SJSA1 (cell line): ENCODE data around the gene MAJIN. TPM values are rescaled to one million over a fixed set of nuclear protein-coding genes. Genes with fewer than 3 reads are reported as not detected.

Source experiments
- DNase-seq, 2 experiments: peaks; one replicate each; pipeline ENCODE4 v3.0.0-alpha.2; 2015 to 2020; ENCODE audit warnings: low spot score in 2 of 2, low read depth in 1 of 2
- H3K27ac ChIP-seq: fragments of 250-450 bp; sonication (Bioruptor Pico); 2 replicates; pipeline ENCODE4 v1.5.1; 2020; ENCODE audit warnings: mild to moderate bottlenecking, moderate library complexity
- H3K27me3 ChIP-seq: fragments of 250-450 bp; sonication (Bioruptor Pico); replicated peaks from 2 replicates; pipeline ENCODE4 v1.5.1; 2020; ENCODE audit warnings: mild to moderate bottlenecking, moderate library complexity
- H3K36me3 ChIP-seq: fragments of 250-450 bp; sonication (Bioruptor Pico); 2 replicates; pipeline ENCODE4 v1.5.1; 2020; ENCODE audit warnings: mild to moderate bottlenecking
- H3K4me1 ChIP-seq: fragments of 250-450 bp; sonication (Bioruptor Pico); replicated peaks from 2 replicates; pipeline ENCODE4 v1.6.1; 2021; ENCODE audit warnings: mild to moderate bottlenecking
- H3K4me3 ChIP-seq: fragments of 250-450 bp; sonication (Bioruptor Pico); 2 replicates; pipeline ENCODE4 v1.5.1; 2020; ENCODE audit warnings: mild to moderate bottlenecking
- H3K9me3 ChIP-seq: fragments of 250-450 bp; sonication (Bioruptor Pico); replicated peaks from 2 replicates; pipeline ENCODE4 v1.5.1; 2020; ENCODE audit warnings: mild to moderate bottlenecking
- total RNA-seq: library from RNA; depleted of rRNA; stranded (reverse); fragments of >200 nt; shearing (Covaris generic); gene quantifications from 2 replicates; pipeline ENCODE4 v1.2.3, GENCODE V29; 2014; rRNA removed

The MAJIN gene
- total RNA-seq, 1 experiment from 2014 or later = not detected

GRCh38 chr11:64893194-64894069, 78.5 kb downstream of the MAJIN start:
- DNase-seq = no peak
- peaks cover 31% of the 10 kb centered on the region for H3K36me3 ChIP-seq
- no peak overlapping the region for H3K4me3 ChIP-seq
- H3K9me3 ChIP-seq = no peaks in the 10 kb centered on the region
- no peak overlapping the region for H3K27ac ChIP-seq
- H3K4me1 ChIP-seq = no peaks in the 10 kb centered on the region
- H3K27me3 ChIP-seq = no peaks in the 10 kb centered on the region

GRCh38 chr11:64892838-64893193, 79.1 kb downstream of the MAJIN start:
- H3K27me3 ChIP-seq = no peaks in the 10 kb centered on the region
- H3K36me3 ChIP-seq = peaks cover 25% of the 10 kb centered on the region
- H3K9me3 ChIP-seq = no peaks in the 10 kb centered on the region
- H3K27ac ChIP-seq = no peak overlapping the region
- H3K4me1 ChIP-seq = peaks cover 5% of the 10 kb centered on the region
- DNase-seq = no peak
- no peak overlapping the region for H3K4me3 ChIP-seq

- Histone ChIP-seq H3K4me3 (no peak overlapping the region), H3K27me3 (no peaks in the 10 kb centered on the region), H3K36me3 (peaks cover 21% of the 10 kb centered on the region), H3K9me3 (no peaks in the 10 kb centered on the region), H3K27ac (no peak overlapping the region), H3K4me1 (peaks cover 8% of the 10 kb centered on the region)
- no peak for DNase-seq
Observed at GRCh38 chr11:64892411-64892831, 79.5 kb downstream of the MAJIN start.

- DNase-seq = no peak
- Histone ChIP-seq H3K36me3 (peaks cover 16% of the 10 kb centered on the region), H3K4me3 (no peak overlapping the region), H3K27ac (no peak overlapping the region), H3K4me1 (peaks cover 8% of the 10 kb centered on the region), H3K9me3 (no peaks in the 10 kb centered on the region), H3K27me3 (no peaks in the 10 kb centered on the region)
Observed at GRCh38 chr11:64891880-64892279, 80.0 kb downstream of the MAJIN start.

- peaks cover 8% of the 10 kb centered on the region for H3K4me1 ChIP-seq
- no peak overlapping the region for H3K4me3 ChIP-seq
- H3K36me3 ChIP-seq = peaks cover 11% of the 10 kb centered on the region
- no peaks in the 10 kb centered on the region for H3K9me3 ChIP-seq
- H3K27ac ChIP-seq = no peak overlapping the region
- H3K27me3 ChIP-seq = no peaks in the 10 kb centered on the region
- no peak for DNase-seq
Observed at GRCh38 chr11:64891215-64891848, 80.6 kb downstream of the MAJIN start.

- no peaks in the 10 kb centered on the region for H3K9me3 ChIP-seq
- peaks cover 7% of the 10 kb centered on the region for H3K36me3 ChIP-seq
- DNase-seq = no peak
- no peak overlapping the region for H3K27ac ChIP-seq
- H3K27me3 ChIP-seq = no peaks in the 10 kb centered on the region
- no peak overlapping the region for H3K4me3 ChIP-seq
- H3K4me1 ChIP-seq = peaks cover 14% of the 10 kb centered on the region
Observed at GRCh38 chr11:64890522-64890939, 81.4 kb downstream of the MAJIN start.

GRCh38 chr11:64888729-64889511, 83.0 kb downstream of the MAJIN start:
- H3K27ac ChIP-seq = no peak overlapping the region
- no peak overlapping the region for H3K4me3 ChIP-seq
- no peaks in the 10 kb centered on the region for H3K9me3 ChIP-seq
- DNase-seq = no peak
- no peaks in the 10 kb centered on the region for H3K27me3 ChIP-seq
- H3K4me1 ChIP-seq = peaks cover 17% of the 10 kb centered on the region
- no peaks in the 10 kb centered on the region for H3K36me3 ChIP-seq

- Histone ChIP-seq H3K4me3 (no peak overlapping the region), H3K36me3 (no peaks in the 10 kb centered on the region), H3K9me3 (no peaks in the 10 kb centered on the region), H3K27ac (no peak overlapping the region), H3K27me3 (no peaks in the 10 kb centered on the region), H3K4me1 (peaks cover 17% of the 10 kb centered on the region)
- DNase-seq = no peak
Observed at GRCh38 chr11:64888406-64888728, 83.5 kb downstream of the MAJIN start.

Other genes with a start within 250 kb of the MAJIN start
- not detected in 2 replicates for gene NRXN2, start 248.9 kb downstream of the MAJIN start, total RNA-seq
- gene RASGRP2, start 228.0 kb downstream of the MAJIN start, total RNA-seq = 0.08 and 3.1 TPM in 2 replicates
- gene PYGM, start 212.1 kb downstream of the MAJIN start, total RNA-seq = 0.45 TPM in 1 of 2 replicates, not detected in the other
- 154 and 170 TPM in 2 replicates for gene SF1, start 193.6 kb downstream of the MAJIN start, total RNA-seq
- gene MAP4K2, start 168.9 kb downstream of the MAJIN start, total RNA-seq = 19.2 and 22.9 TPM in 2 replicates
- gene MEN1, start 161.6 kb downstream of the MAJIN start, total RNA-seq = 13.8 and 22.0 TPM in 2 replicates
- 0.03 TPM in 1 of 2 replicates, not detected in the other for gene CDC42BPG, start 127.5 kb downstream of the MAJIN start, total RNA-seq
- 75.2 and 85.7 TPM in 2 replicates for gene EHD1, start 93.5 kb downstream of the MAJIN start, total RNA-seq
- 22.5 and 23.2 TPM in 2 replicates for gene ATG2A, start 54.9 kb downstream of the MAJIN start, total RNA-seq
- gene PPP2R5B, start 47.4 kb downstream of the MAJIN start, total RNA-seq = 20.6 and 30.6 TPM in 2 replicates
- not detected in 2 replicates for gene GPHA2, start 36.2 kb downstream of the MAJIN start, total RNA-seq
- not detected in 2 replicates for gene BATF2, start 24.9 kb upstream of the MAJIN start, total RNA-seq
- gene ARL2, start 42.1 kb upstream of the MAJIN start, total RNA-seq = 155 and 222 TPM in 2 replicates
- gene SNX15, start 55.3 kb upstream of the MAJIN start, total RNA-seq = 35.3 and 36.9 TPM in 2 replicates
- gene SAC3D1, start 69.1 kb upstream of the MAJIN start, total RNA-seq = 35.8 and 69.9 TPM in 2 replicates
- not detected in 2 replicates for gene NAALADL1, start 86.4 kb upstream of the MAJIN start, total RNA-seq
- gene CDCA5, start 111.9 kb upstream of the MAJIN start, total RNA-seq = 90.2 and 124 TPM in 2 replicates
- gene ZFPL1, start 112.1 kb upstream of the MAJIN start, total RNA-seq = 63.7 and 91.9 TPM in 2 replicates
- gene VPS51, start 124.1 kb upstream of the MAJIN start, total RNA-seq = 387 and 508 TPM in 2 replicates
- gene TM7SF2, start 139.8 kb upstream of the MAJIN start, total RNA-seq = 1.5 and 2.4 TPM in 2 replicates
- gene ZNHIT2, start 145.6 kb upstream of the MAJIN start, total RNA-seq = 22.8 and 42.1 TPM in 2 replicates
- 672 and 1,078 TPM in 2 replicates for gene FAU, start 150.0 kb upstream of the MAJIN start, total RNA-seq
- 113 and 138 TPM in 2 replicates for gene MRPL49, start 150.2 kb upstream of the MAJIN start, total RNA-seq
- 15.6 and 20.2 TPM in 2 replicates for gene SYVN1, start 162.4 kb upstream of the MAJIN start, total RNA-seq
- gene SPDYC, start 198.1 kb upstream of the MAJIN start, total RNA-seq = not detected in 2 replicates
- 120 and 177 TPM in 2 replicates for gene CAPN1, start 209.8 kb upstream of the MAJIN start, total RNA-seq